ENCODE results near the gene DMRT3. TPM values are rescaled to one million over a fixed set of nuclear protein-coding genes. Genes with fewer than 3 reads are reported as not detected.

DMRT3 gene
- total and polyA plus RNA-seq, 2 of the 8 experiments (the other 6 are each of a cell fraction or from before 2014, with no cell fraction given): not detected

GRCh38 chr9:1007312-1007711, 30.9 kb downstream of the DMRT3 start:
- Histone ChIP-seq H3K4me3 (ENCODE audit: extremely low read depth in 1 of 4, insufficient read depth in 2 of 4, low read depth in 3 of 4, low read length in 4 of 4) (no peak overlapping the region), H2BK15ac (ENCODE audit: low read length) (no peak overlapping the region), H2AFZ (ENCODE audit: low read length) (no peak overlapping the region), H2BK120ac (replicated peaks; ENCODE audit: low read depth, low read length) (no peak overlapping the region), H3K79me1 (ENCODE audit: low read depth, low read length) (no peaks in the 10 kb centered on the region), H3K9ac (replicated peaks in 1 of 4; ENCODE audit: extremely low read depth in 1 of 4, low read depth in 3 of 4, low read length in 3 of 4) (no peak overlapping the region), H4K5ac (ENCODE audit: insufficient read length, low read depth, low read length) (no peak overlapping the region), H2BK5ac (ENCODE audit: low read depth, low read length) (no peak overlapping the region), H3K4me2 (ENCODE audit: insufficient read depth in 1 of 2, low read depth in 2 of 2, low read length in 2 of 2) (no peak overlapping the region), H4K8ac (ENCODE audit: extremely low read depth, insufficient read depth, low read length) (no peak overlapping the region), H3K23me2 (ENCODE audit: low read depth, low read length) (no peaks in the 10 kb centered on the region), H3K79me2 (ENCODE audit: control insufficient read depth in 1 of 2, insufficient read depth in 2 of 2, low read length in 2 of 2) (no peaks in the 10 kb centered on the region), H3K23ac (ENCODE audit: insufficient read length) (no peak overlapping the region), H3K27me3 (replicated peaks in 1 of 4; ENCODE audit: control insufficient read depth in 3 of 4, extremely low read depth in 1 of 4, insufficient read depth in 3 of 4, low read length in 3 of 4) (peaks cover 0 to 2% (median 0%) of the 10 kb centered on the region in 4 experiments; a peak in 2 of 7 replicates), H2AK5ac (ENCODE audit: low read depth, low read length) (no peak overlapping the region), H2BK20ac (ENCODE audit: low read length) (no peak overlapping the region), H3K56ac (replicated peaks; ENCODE audit: insufficient read length, low read depth, low read length) (no peak overlapping the region), H3K9me3 (ENCODE audit: insufficient read depth in 2 of 2, low read depth in 1 of 2, low read length in 1 of 2) (no peaks in the 10 kb centered on the region; a peak in 1 of 4 replicates), H3K4ac (replicated peaks; ENCODE audit: insufficient read length, low read depth, low read length) (no peak overlapping the region), H4K91ac (replicated peaks; ENCODE audit: insufficient read length, low read length) (no peak overlapping the region), H3K4me1 (replicated peaks in 1 of 4; ENCODE audit: control insufficient read depth in 3 of 4, insufficient read depth in 4 of 4, low read length in 3 of 4) (no peaks in the 10 kb centered on the region; a peak in 1 of 7 replicates), H3K36me3 (ENCODE audit: control insufficient read depth in 2 of 4, insufficient read depth in 4 of 4, low read length in 3 of 4) (no peaks in the 10 kb centered on the region), H3K18ac (ENCODE audit: extremely low read depth, low read length) (no peak overlapping the region), H2BK12ac (ENCODE audit: low read depth, low read length) (no peak overlapping the region), H3K27ac (ENCODE audit: low read depth, low read length) (no peak overlapping the region), H4K20me1 (replicated peaks in 1 of 2; ENCODE audit: control insufficient read depth in 1 of 2, insufficient read depth in 2 of 2, low read length in 2 of 2) (no peaks in the 10 kb centered on the region), H3K14ac (ENCODE audit: insufficient read length) (no peak overlapping the region)
- CTCF ChIA-PET (ENCODE audit: partially characterized antibody): interaction anchor here (1.4 to 1.6 kb wide), 2 partner anchors 107 to 199 kb away, joined by 3 to 5 read pairs; no protein-coding TSS in a partner anchor
- 92% methylated on average over 3 of the region's 3 CpGs; no CpG with 5 or more reads in 1 of the 2 experiments for WGBS, 2 experiments (ENCODE audit: extremely low coverage in 1 of 2, insufficient coverage in 1 of 2, insufficient read length in 1 of 2, insufficient replicate concordance in 2 of 2, low coverage in 1 of 2, low lambda C conversion rate in 2 of 2, missing lambda C conversion rate in 1 of 2)
- TF ChIP-seq ASH2L (IDR thresholded peaks at IDR 0.05; ENCODE audit: low read length): no peak
- no peak for TF ChIP-seq BCL11A (IDR thresholded peaks at IDR 0.05; ENCODE audit: low read depth in 2 of 2, low read length in 2 of 2)
- no peak for TF ChIP-seq EZH2 (IDR thresholded peaks at IDR 0.05; ENCODE audit: low read depth, low read length, severe bottlenecking)
- TF ChIP-seq HDAC6 (IDR thresholded peaks at IDR 0.05; ENCODE audit: low read depth, low read length): no peak
- no peak for TF ChIP-seq KDM1A (IDR thresholded peaks at IDR 0.05; ENCODE audit: borderline replicate concordance, low read length)
- no peak for TF ChIP-seq KDM5A (IDR thresholded peaks at IDR 0.05; ENCODE audit: low read length)
- no peak for TF ChIP-seq POLR2A (IDR thresholded peaks at IDR 0.05; ENCODE audit: control extremely low read depth in 1 of 2, low read depth in 2 of 2, low read length in 2 of 2)
- TF ChIP-seq TBP (IDR thresholded peaks at IDR 0.05; ENCODE audit: low read depth, low read length): no peak
- no peak for TF ChIP-seq CEBPB (IDR thresholded peaks at IDR 0.05; ENCODE audit: low read depth, low read length)
- no peak for TF ChIP-seq JUN (IDR thresholded peaks at IDR 0.05; ENCODE audit: low read depth, low read length)
- no peak for TF ChIP-seq CREB1 (IDR thresholded peaks at IDR 0.05)
- POLR2A ChIA-PET (ENCODE audit: partially characterized antibody): no interaction called here
- no peak for DNase-seq (ENCODE audit: low read depth in 1 of 2, low spot score in 2 of 2)
- no peak for FAIRE-seq
